ENCODE results near the gene TDRD10.

TDRD10 gene

GRCh38 chr1:154556422-154556821 lies 54.4 kb downstream of the TDRD10 start:
- DNase-seq, result no peak

- no peak for DNase-seq
Observed at GRCh38 chr1:154557248-154557938, 55.4 kb downstream of the TDRD10 start.

- peak; percentile 26 for DNase-seq
Observed at GRCh38 chr1:154557939-154558719, 56.1 kb downstream of the TDRD10 start, which contains the start of gene UBE2Q1. TSS of gene UBE2Q1 (minus strand) at chr1:154558662. CDS start at chr1:154558553, 109 bp downstream.

- DNase-seq, result peak; percentile 100
Observed at GRCh38 chr1:154558720-154559465, 56.9 kb downstream of the TDRD10 start.

GRCh38 chr1:154559466-154560044 lies 57.5 kb downstream of the TDRD10 start:
- DNase-seq, result peak; percentile 92

- DNase-seq, result no peak
Observed at GRCh38 chr1:154565876-154566275, 63.9 kb downstream of the TDRD10 start.

GRCh38 chr1:154567386-154568156 lies 65.6 kb downstream of the TDRD10 start, which contains the start of gene CHRNB2:
TSS of gene CHRNB2 (plus strand) at chr1:154567778. CDS start at chr1:154568045, 267 bp downstream.
- peak; percentile 64 for DNase-seq

- no peak for DNase-seq
Observed at GRCh38 chr1:154568157-154568815, 66.3 kb downstream of the TDRD10 start.

- DNase-seq, result no peak
Observed at GRCh38 chr1:154571244-154571963, 69.4 kb downstream of the TDRD10 start.

GRCh38 chr1:154571964-154572288 lies 69.9 kb downstream of the TDRD10 start:
- no peak for DNase-seq

GRCh38 chr1:154572468-154573167 lies 70.6 kb downstream of the TDRD10 start:
- DNase-seq, result no peak

- no peak for DNase-seq
Observed at GRCh38 chr1:154573168-154573510, 71.1 kb downstream of the TDRD10 start.

- no peak for DNase-seq
Observed at GRCh38 chr1:154574716-154575115, 72.7 kb downstream of the TDRD10 start.

GRCh38 chr1:154575147-154575927 lies 73.3 kb downstream of the TDRD10 start:
- DNase-seq, result no peak

GRCh38 chr1:154575951-154576566 lies 74.0 kb downstream of the TDRD10 start:
- DNase-seq, result no peak

GRCh38 chr1:154577346-154578057 lies 75.5 kb downstream of the TDRD10 start:
- no peak for DNase-seq

- DNase-seq, result no peak
Observed at GRCh38 chr1:154578058-154578418, 76.0 kb downstream of the TDRD10 start.

- DNase-seq, result no peak
Observed at GRCh38 chr1:154579374-154579773, 77.4 kb downstream of the TDRD10 start.

GRCh38 chr1:154581766-154582165 lies 79.7 kb downstream of the TDRD10 start:
- no peak for DNase-seq

Measured in activated CD4-positive, alpha-beta T cell treated with anti-CD3 and anti-CD28 coated beads, Interleukin-10, Interleukin-2, amounts not matched to agents 100 ng/mL and 50 ng/mL, durations not matched to agents 16 hours and 8 hours (primary cell).